Spleen (tissue), 11 donors: ENCODE measurements around the gene CATSPER3. TPM values are rescaled to one million over a fixed set of nuclear protein-coding genes. Genes with fewer than 3 reads are reported as not detected.

Source experiments
- DNase-seq: peaks from one replicate; pipeline ENCODE4 v3.0.0-alpha.2; 2020
- H3K27ac ChIP-seq, 8 donors: fragments of 200-600 bp; sonication (generic) in 7 of 8; 1 replicate in 4 of 8; 2 replicates in 4 of 8; pipeline versions ENCODE4 v1.5.0 to v1.8.0; 2016 to 2021; ENCODE audit warnings: inconsistent platforms in 4 of 8, mild to moderate bottlenecking in 4 of 8, moderate library complexity in 1 of 8
- H3K27me3 ChIP-seq, 7 donors: fragments of 200-600 bp; sonication (generic) in 6 of 7; replicated peaks in 1 of 7; 1 replicate in 4 of 7; 2 replicates in 3 of 7; pipeline versions ENCODE4 v1.5.0 to v1.8.0; 2016 to 2021; ENCODE audit warnings: inconsistent platforms in 3 of 7, mild to moderate bottlenecking in 1 of 7
- H3K36me3 ChIP-seq, 6 donors: fragments of 200-600 bp; sonication (generic) in 5 of 6; 1 replicate in 4 of 6; 2 replicates in 2 of 6; pipeline versions ENCODE4 v1.5.0 to v1.8.0; 2016 to 2021; ENCODE audit warnings: inconsistent platforms in 2 of 6
- H3K4me1 ChIP-seq, 6 donors: fragments of 200-600 bp; sonication (generic) in 5 of 6; 1 replicate in 3 of 6; 2 replicates in 3 of 6; pipeline versions ENCODE4 v1.5.0 to v1.8.0; 2016 to 2021; ENCODE audit warnings: inconsistent platforms in 3 of 6
- H3K4me3 ChIP-seq, 8 donors: fragments of 200-600 bp; sonication (generic) in 7 of 8; 1 replicate in 4 of 8; 2 replicates in 4 of 8; pipeline versions ENCODE4 v1.5.0 to v1.8.0; 2016 to 2021; ENCODE audit warnings: inconsistent platforms in 4 of 8, mild to moderate bottlenecking in 4 of 8, moderate library complexity in 2 of 8
- H3K9me3 ChIP-seq, 8 donors: fragments of 200-600 bp; sonication (generic) in 7 of 8; 1 replicate in 4 of 8; 2 replicates in 4 of 8; pipeline versions ENCODE4 v1.5.0 to v1.8.0; 2016 to 2021; ENCODE audit warnings: inconsistent platforms in 4 of 8
- POLR2A ChIP-seq, 3 donors: fragments of 450-650 bp; IDR thresholded peaks; one replicate each; pipeline ENCODE4 v1.5.1; 2017; ENCODE audit warnings: antibody characterized with exemption in 3 of 3, mild to moderate bottlenecking in 1 of 3
- POLR2AphosphoS5 ChIP-seq, 3 donors: sonication (generic); formaldehyde crosslinking; IDR thresholded peaks; one replicate each; pipeline ENCODE4 v1.5.1; 2017; ENCODE audit warnings: antibody characterized with exemption in 3 of 3
- WGBS, 5 donors: extraction: QIAGEN DNeasy Blood & Tissue Kit in 3 of 5; methylation state at CpG; one replicate each; pipeline versions ENCODE4 v1.1.5 to v1.1.7; 2013 to 2018; 5-methylcytosine and 5-hydroxymethylcytosine counted together
- intact Hi-C: fragments of 100-400 bp; cut with DNase I; formaldehyde crosslinking; loops from one replicate; pipeline ENCODE4 v1.15.0; 2023; ENCODE audit warnings: low total_unique reads
- polyA plus RNA-seq, 3 donors: library from polyadenylated mRNA; stranded (reverse); fragments of 200-250 nt; gene quantifications; one replicate each; pipeline ENCODE4 v1.2.1, GENCODE V29; 2013
- total RNA-seq, 7 donors: library from RNA; depleted of rRNA in 3 of 7; stranded (reverse); fragments of >200 nt in 3 of 7; fragmentation: NEBNext Ultra II Directional in 4 of 7; extraction: Animal tissue kit (Norgen Biotek cat#: 25700) in 4 of 7; gene quantifications; one replicate each; pipeline versions ENCODE4 v1.1.0 to v1.2.1, GENCODE V29; 2016 to 2021
- TF ChIP-seq, protein P1 (sequence below), 11 experiments: fragments of 200-600 bp in 7 of 11; fragments of 450-650 bp in 4 of 11; sonication (generic) in 4 of 11; IDR thresholded peaks in 8 of 11; conservative IDR thresholded peaks in 3 of 11; 1 replicate in 7 of 11; 2 replicates in 4 of 11; pipeline versions ENCODE4 v1.4.0 to v1.8.0; 2016 to 2021; ENCODE audit warnings: antibody characterized with exemption in 11 of 11, inconsistent platforms in 4 of 11, mild to moderate bottlenecking in 1 of 11
- donor health status: healthy with polysubstance abuse.
- donor health status: DM: no; HTN: no; CAD: no; lungs with moderate emphysema.
- donor health status: DM: no; HTN: no; CAD: no.
- donor health status: Bipolar disorder and iron deficiency.
- donor health status: healthy.
- donor health status: DM: no; HTN: no; CAD: no.
- donor health status: DM: yes; HTN: yes; CAD: no.

Gene CATSPER3
- total and polyA plus RNA-seq, 10 donors, result 0.35 to 0.89 (median 0.44) TPM; not detected in 3

- peaks cover 0 to 3% (median 0%) of the 10 kb centered on the region in 6 donors for H3K4me1 ChIP-seq
- no peaks in the 10 kb centered on the region for H3K9me3 ChIP-seq
- H3K36me3 ChIP-seq, result peaks cover 0 to 76% (median 15%) of the 10 kb centered on the region in 6 donors
- intact Hi-C loops, result no loop called here
- TF ChIP-seq, protein P1, sequence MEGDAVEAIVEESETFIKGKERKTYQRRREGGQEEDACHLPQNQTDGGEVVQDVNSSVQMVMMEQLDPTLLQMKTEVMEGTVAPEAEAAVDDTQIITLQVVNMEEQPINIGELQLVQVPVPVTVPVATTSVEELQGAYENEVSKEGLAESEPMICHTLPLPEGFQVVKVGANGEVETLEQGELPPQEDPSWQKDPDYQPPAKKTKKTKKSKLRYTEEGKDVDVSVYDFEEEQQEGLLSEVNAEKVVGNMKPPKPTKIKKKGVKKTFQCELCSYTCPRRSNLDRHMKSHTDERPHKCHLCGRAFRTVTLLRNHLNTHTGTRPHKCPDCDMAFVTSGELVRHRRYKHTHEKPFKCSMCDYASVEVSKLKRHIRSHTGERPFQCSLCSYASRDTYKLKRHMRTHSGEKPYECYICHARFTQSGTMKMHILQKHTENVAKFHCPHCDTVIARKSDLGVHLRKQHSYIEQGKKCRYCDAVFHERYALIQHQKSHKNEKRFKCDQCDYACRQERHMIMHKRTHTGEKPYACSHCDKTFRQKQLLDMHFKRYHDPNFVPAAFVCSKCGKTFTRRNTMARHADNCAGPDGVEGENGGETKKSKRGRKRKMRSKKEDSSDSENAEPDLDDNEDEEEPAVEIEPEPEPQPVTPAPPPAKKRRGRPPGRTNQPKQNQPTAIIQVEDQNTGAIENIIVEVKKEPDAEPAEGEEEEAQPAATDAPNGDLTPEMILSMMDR (IDR thresholded peaks at IDR 0.05 in 8 of 11, conservative IDR thresholded peaks at IDR 0.05 in 3 of 11), result no peak
- TF ChIP-seq POLR2A (IDR thresholded peaks at IDR 0.05), result no peak
- no peak overlapping the region for H3K27ac ChIP-seq
- no peak overlapping the region for H3K4me3 ChIP-seq
- H3K27me3 ChIP-seq, result no peaks in the 10 kb centered on the region
- DNase-seq, result no peak
Measured at GRCh38 chr5:134963098-134963497, 4.6 kb upstream of the CATSPER3 start.

DNA sequence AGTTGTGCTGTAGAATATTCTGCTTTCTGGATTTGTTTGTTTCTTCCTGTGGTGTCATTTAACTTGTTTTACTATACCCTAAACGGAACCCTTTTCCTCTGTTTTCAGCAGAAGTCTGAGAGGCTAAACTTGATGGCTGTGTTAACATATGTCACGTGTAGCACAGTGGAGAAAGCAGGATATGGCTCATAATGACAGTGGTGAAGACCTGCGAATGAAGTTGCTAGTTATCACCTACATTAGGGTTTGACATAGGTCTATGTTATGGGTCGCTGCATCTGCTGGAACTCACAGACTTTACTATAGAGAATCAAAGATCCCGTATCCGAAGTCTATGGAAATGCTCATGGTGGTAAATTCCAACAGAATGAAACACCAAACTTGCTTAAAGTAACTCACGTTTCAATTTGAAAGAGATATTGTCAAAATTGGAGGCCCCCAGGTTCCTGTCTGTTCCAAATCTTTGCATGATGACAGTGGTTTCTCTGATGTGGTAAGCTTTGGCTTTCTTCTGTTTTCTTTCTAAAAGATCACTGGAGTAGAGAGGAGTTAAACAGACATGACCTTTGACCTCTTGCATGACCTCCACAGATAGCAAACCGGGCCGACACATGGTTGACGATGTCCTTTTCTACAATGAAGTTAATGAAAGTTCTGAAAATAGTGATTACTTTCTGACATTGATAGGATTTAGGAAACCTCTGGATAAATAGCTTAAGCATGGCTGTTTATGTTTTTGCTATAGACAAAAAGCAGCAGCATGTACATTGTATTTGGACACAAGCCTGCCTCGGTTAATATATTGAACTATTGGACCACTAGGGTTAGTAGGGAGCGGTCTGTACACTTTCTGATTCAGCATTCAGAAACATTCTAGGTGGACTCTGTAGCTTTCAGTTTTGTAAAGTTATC, 3.1 kb upstream of the CATSPER3 start:
- no peaks in the 10 kb centered on the region for H3K4me1 ChIP-seq
- H3K27me3 ChIP-seq, result no peaks in the 10 kb centered on the region
- 79 to 91% (median 85%) methylated on average over 12 of the region's 12 CpGs for WGBS, 5 donors
- TF ChIP-seq, protein P1 (IDR thresholded peaks at IDR 0.05 in 8 of 11, conservative IDR thresholded peaks at IDR 0.05 in 3 of 11), result no peak
- TF ChIP-seq POLR2AphosphoS5 (IDR thresholded peaks at IDR 0.05) (no peak), POLR2A (IDR thresholded peaks at IDR 0.05) (no peak)
- H3K36me3 ChIP-seq, result peaks cover 0 to 70% (median 15%) of the 10 kb centered on the region in 6 donors
- DNase-seq, result no peak
- no peak overlapping the region for H3K4me3 ChIP-seq
- H3K27ac ChIP-seq, result no peak overlapping the region
- intact Hi-C loops, result no loop called here
- no peaks in the 10 kb centered on the region for H3K9me3 ChIP-seq

DNA sequence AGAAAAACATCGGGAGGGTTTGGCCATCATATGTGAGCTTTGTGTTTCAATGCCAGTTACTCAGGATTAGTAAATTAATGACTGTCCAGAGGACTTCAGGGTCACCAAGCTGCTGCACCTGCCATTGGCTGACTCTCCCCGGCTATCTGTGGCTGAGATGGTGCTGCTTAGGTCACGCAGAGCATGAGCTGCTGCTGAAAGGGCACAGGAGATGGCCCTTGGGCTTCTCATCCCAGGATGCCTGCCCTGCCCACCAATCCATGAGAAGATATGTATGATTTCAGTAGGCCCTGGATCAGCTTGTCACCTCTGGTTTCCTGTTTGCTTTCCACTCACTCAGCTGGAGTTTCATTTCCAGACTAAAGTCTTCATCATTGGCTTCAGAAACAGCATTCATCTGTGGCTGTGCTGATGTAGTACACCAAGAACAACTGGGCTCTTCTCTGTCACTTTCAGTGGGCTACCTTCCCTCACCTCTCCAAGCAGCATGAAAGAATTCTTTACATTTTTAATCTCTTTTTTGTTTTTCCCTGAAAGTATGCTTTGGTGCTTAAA, 2.4 kb upstream of the CATSPER3 start:
- no peak overlapping the region for H3K4me3 ChIP-seq
- no peak for TF ChIP-seq POLR2A (IDR thresholded peaks at IDR 0.05)
- TF ChIP-seq, protein P1 (IDR thresholded peaks at IDR 0.05 in 8 of 11, conservative IDR thresholded peaks at IDR 0.05 in 3 of 11), result no peak
- no peak for TF ChIP-seq POLR2AphosphoS5 (IDR thresholded peaks at IDR 0.05)
- whole genome bisulfite sequencing, 5 donors, result 87 to 100% (median 94%) methylated on average over 1 to 3 of the region's 3 CpGs
- H3K4me1 ChIP-seq, result no peaks in the 10 kb centered on the region
- no peaks in the 10 kb centered on the region for H3K27me3 ChIP-seq
- H3K36me3 ChIP-seq, result peaks cover 0 to 69% (median 15%) of the 10 kb centered on the region in 6 donors
- DNase-seq, result no peak
- intact Hi-C loops, result no loop called here
- H3K9me3 ChIP-seq, result no peaks in the 10 kb centered on the region
- no peak overlapping the region for H3K27ac ChIP-seq

DNA sequence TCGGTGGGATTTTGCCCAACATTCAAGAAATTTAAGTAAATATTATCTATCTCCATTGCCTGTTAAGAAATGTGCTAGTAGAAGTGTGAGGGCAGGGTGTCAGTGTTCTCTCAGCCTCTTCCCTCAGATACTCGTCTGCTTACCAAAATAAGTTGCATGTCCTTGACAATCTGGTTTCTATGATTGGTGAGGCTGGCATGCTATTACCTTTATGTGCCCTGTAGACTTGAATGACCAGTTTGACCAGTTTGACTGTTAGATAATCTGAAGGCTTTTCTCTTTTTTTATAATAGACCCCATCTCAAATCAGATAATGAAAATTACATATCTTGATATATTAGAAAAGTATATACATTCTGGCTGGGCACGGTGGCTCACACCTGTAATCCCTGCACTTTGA, 348 bp downstream of the CATSPER3 start:
- H3K4me3 ChIP-seq, result no peak overlapping the region
- intact Hi-C loops, result no loop called here
- H3K36me3 ChIP-seq, result peaks cover 0 to 53% (median 2%) of the 10 kb centered on the region in 6 donors
- H3K4me1 ChIP-seq, result no peaks in the 10 kb centered on the region
- no peak for TF ChIP-seq POLR2A (IDR thresholded peaks at IDR 0.05)
- TF ChIP-seq, protein P1 (IDR thresholded peaks at IDR 0.05 in 8 of 11, conservative IDR thresholded peaks at IDR 0.05 in 3 of 11), result no peak
- no peak for TF ChIP-seq POLR2AphosphoS5 (IDR thresholded peaks at IDR 0.05)
- no peak for DNase-seq
- 93 to 98% (median 95%) methylated on average over 3 of the region's 3 CpGs for WGBS, 5 donors
- no peaks in the 10 kb centered on the region for H3K27me3 ChIP-seq
- no peak overlapping the region for H3K27ac ChIP-seq
- no peaks in the 10 kb centered on the region for H3K9me3 ChIP-seq
